MCF 10A (cell line): ENCODE measurements around the gene CAPG. TPM values are rescaled to one million over a fixed set of nuclear protein-coding genes. Genes with fewer than 3 reads are reported as not detected.

ENCODE experiments used
- BruUV-seq: library from RNA; stranded (reverse); fragments of 400-500 nt; replicated peaks from 2 replicates; lab custom pipeline; 2021; lab: Mats Ljungman, UMichigan
- CTCF ChIA-PET: fragments of 300-600 bp; sonication (Branson Sonifier 250); formaldehyde crosslinking; extraction: SDS; loops from one replicate; lab custom pipeline; 2021; ENCODE audit warnings: antibody characterized with exemption, inconsistent platforms; lab: Yijun Ruan, JAX
- POLR2A ChIA-PET: fragments of 300-600, 350-650 bp; sonication (Branson Sonifier 250); formaldehyde crosslinking; extraction: SDS; loops from one replicate; lab custom pipeline; 2020; ENCODE audit warnings: antibody characterized with exemption, inconsistent platforms; lab: Yijun Ruan, JAX
- DNase-seq: peaks from one replicate; pipeline ENCODE4 v3.0.0-alpha.2; 2018; ENCODE audit not compliant: unreplicated experiment
- H3K27ac Mint-ChIP-seq: one replicate; pipeline ENCODE4 v1.8.0; 2022; ENCODE audit warnings: mild to moderate bottlenecking, low read depth, mixed read lengths; ENCODE audit not compliant: unreplicated experiment
- H3K27me3 Mint-ChIP-seq: one replicate; pipeline ENCODE4 v1.8.0; 2022; ENCODE audit warnings: mixed read lengths; ENCODE audit not compliant: insufficient read depth, unreplicated experiment
- H3K36me3 Mint-ChIP-seq: one replicate; pipeline ENCODE4 v1.8.0; 2022; ENCODE audit warnings: mild to moderate bottlenecking, moderate library complexity, mixed read lengths; ENCODE audit not compliant: insufficient read depth, unreplicated experiment
- H3K4me1 Mint-ChIP-seq: one replicate; pipeline ENCODE4 v1.8.0; 2022; ENCODE audit warnings: mixed read lengths; ENCODE audit not compliant: insufficient read depth, unreplicated experiment
- H3K4me3 Mint-ChIP-seq: one replicate; pipeline ENCODE4 v1.8.0; 2022; ENCODE audit warnings: mild to moderate bottlenecking, moderate library complexity, mixed read lengths; ENCODE audit not compliant: unreplicated experiment
- H3K9me3 Mint-ChIP-seq: one replicate; pipeline ENCODE4 v1.8.0; 2022; ENCODE audit warnings: mixed read lengths; ENCODE audit not compliant: unreplicated experiment
- CTCF ChIP-seq: fragments of 200-600 bp; IDR thresholded peaks from one replicate; pipeline ENCODE4 v1.8.0; 2022; ENCODE audit warnings: antibody characterized with exemption, mild to moderate bottlenecking; ENCODE audit not compliant: unreplicated experiment
- intact Hi-C: fragments of 100-400 bp; cut with micrococcal nuclease; formaldehyde crosslinking; loops from 2 replicates; pipeline ENCODE4 v1.14.1; 2022
- total RNA-seq: library from RNA; stranded (reverse); gene quantifications from 2 replicates; pipeline ENCODE4 v1.2.3, GENCODE V29; 2022

The CAPG gene
- total RNA-seq, 1 experiment from 2014 or later: 188 TPM

- intact Hi-C loops: no loop called here
- peaks cover 31% of the 10 kb centered on the region for H3K4me1 Mint-ChIP-seq
- CTCF ChIA-PET: interaction anchor here (1.4 kb wide), 1 partner anchor 116 kb away, joined by 7 read pairs; no protein-coding TSS in a partner anchor
- POLR2A ChIA-PET: interaction anchor here (0.6 to 16.8 kb wide), 13 partner anchors 12 to 161 kb away, joined by 3 to 287 read pairs (median 7); partner anchors contain the start of genes MAT2A, RNF181, SH2D6 and VAMP8
- TF ChIP-seq CTCF: no peak
- DNase-seq: no peak
- no peak overlapping the region for H3K4me3 Mint-ChIP-seq
- no TSS peak for BruUV-seq
- no peaks in the 10 kb centered on the region for H3K27me3 Mint-ChIP-seq
- H3K9me3 Mint-ChIP-seq: no peaks in the 10 kb centered on the region
- peak overlapping the region; percentile 89 for H3K27ac Mint-ChIP-seq
- H3K36me3 Mint-ChIP-seq: no peaks in the 10 kb centered on the region
These were observed 24.5 kb upstream of the CAPG start for GRCh38 chr2:85434696-85435095.

GRCh38 chr2:85433511-85434089 is 23.4 kb upstream of the CAPG start:
- intact Hi-C loops: loop anchor here (2.0 kb wide), 1 partner anchor 71 kb away; no protein-coding TSS in a partner anchor
- Mint-ChIP-seq H3K4me3 (peak overlapping the region; percentile 49), H3K27me3 (no peaks in the 10 kb centered on the region), H3K27ac (peak overlapping the region; percentile 89), H3K36me3 (no peaks in the 10 kb centered on the region), H3K9me3 (no peaks in the 10 kb centered on the region), H3K4me1 (peaks cover 31% of the 10 kb centered on the region)
- POLR2A ChIA-PET: interaction anchor here (0.5 to 16.8 kb wide), 18 partner anchors 12 to 758 kb away, joined by 3 to 287 read pairs (median 5); partner anchors contain the start of genes MAT2A, RNF181, SH2D6 and VAMP8
- CTCF ChIA-PET: interaction anchor here (0.7 to 1.5 kb wide), 7 partner anchors 14 to 121 kb away, joined by 3 to 7 read pairs (median 3); no protein-coding TSS in a partner anchor
- BruUV-seq: no TSS peak
- TF ChIP-seq CTCF: no peak
- peak; percentile 96 for DNase-seq

GRCh38 chr2:85431570-85432205 is 21.5 kb upstream of the CAPG start:
- peaks cover 18% of the 10 kb centered on the region for H3K4me1 Mint-ChIP-seq
- CTCF ChIA-PET: interaction anchor here (0.5 to 1.3 kb wide), 5 partner anchors 12 to 103 kb away, joined by 3 to 7 read pairs (median 3); no protein-coding TSS in a partner anchor
- no TSS peak for BruUV-seq

More at GRCh38 chr2:85431570-85432205, 21.5 kb upstream of the CAPG start:
- H3K27ac Mint-ChIP-seq: no peak overlapping the region
- H3K4me3 Mint-ChIP-seq: no peak overlapping the region
- intact Hi-C loops: loop anchor here (2.0 kb wide), 1 partner anchor 73 kb away; no protein-coding TSS in a partner anchor
- DNase-seq: no peak
- no peaks in the 10 kb centered on the region for H3K9me3 Mint-ChIP-seq
- POLR2A ChIA-PET: interaction anchor here (16.8 kb wide), 1 partner anchor 112 kb away, joined by 287 read pairs; the partner anchor contains the start of gene MAT2A
- TF ChIP-seq CTCF: no peak
- H3K27me3 Mint-ChIP-seq: no peaks in the 10 kb centered on the region
- no peaks in the 10 kb centered on the region for H3K36me3 Mint-ChIP-seq
